Rectal smooth muscle tissue (tissue), 1 donor: ENCODE measurements around the gene SLC29A4.
"Not testable (repeated sequence)": the region's sequence is repeated elsewhere in the genome, so short reads cannot be mapped to it uniquely, and the experiment has no call there.

ENCODE experiments used
- H3K27ac ChIP-seq: one replicate; pipeline ENCODE4 v1.7.0; 2013; ENCODE audit warnings: low read depth, low read length, inconsistent platforms
- H3K27me3 ChIP-seq: one replicate; pipeline ENCODE4 v1.7.0; 2013; ENCODE audit warnings: low read length; ENCODE audit not compliant: control insufficient read depth, insufficient read depth
- H3K36me3 ChIP-seq: one replicate; pipeline ENCODE4 v1.7.0; 2013; ENCODE audit warnings: low read length; ENCODE audit not compliant: control insufficient read depth, insufficient read depth
- H3K4me1 ChIP-seq: one replicate; pipeline ENCODE4 v1.7.0; 2013; ENCODE audit warnings: low read length; ENCODE audit not compliant: control insufficient read depth, insufficient read depth
- H3K4me3 ChIP-seq: one replicate; pipeline ENCODE4 v1.7.0; 2013; ENCODE audit warnings: low read length
- H3K9ac ChIP-seq: one replicate; pipeline ENCODE4 v1.7.0; 2013; ENCODE audit warnings: low read length

SLC29A4 gene

DNA sequence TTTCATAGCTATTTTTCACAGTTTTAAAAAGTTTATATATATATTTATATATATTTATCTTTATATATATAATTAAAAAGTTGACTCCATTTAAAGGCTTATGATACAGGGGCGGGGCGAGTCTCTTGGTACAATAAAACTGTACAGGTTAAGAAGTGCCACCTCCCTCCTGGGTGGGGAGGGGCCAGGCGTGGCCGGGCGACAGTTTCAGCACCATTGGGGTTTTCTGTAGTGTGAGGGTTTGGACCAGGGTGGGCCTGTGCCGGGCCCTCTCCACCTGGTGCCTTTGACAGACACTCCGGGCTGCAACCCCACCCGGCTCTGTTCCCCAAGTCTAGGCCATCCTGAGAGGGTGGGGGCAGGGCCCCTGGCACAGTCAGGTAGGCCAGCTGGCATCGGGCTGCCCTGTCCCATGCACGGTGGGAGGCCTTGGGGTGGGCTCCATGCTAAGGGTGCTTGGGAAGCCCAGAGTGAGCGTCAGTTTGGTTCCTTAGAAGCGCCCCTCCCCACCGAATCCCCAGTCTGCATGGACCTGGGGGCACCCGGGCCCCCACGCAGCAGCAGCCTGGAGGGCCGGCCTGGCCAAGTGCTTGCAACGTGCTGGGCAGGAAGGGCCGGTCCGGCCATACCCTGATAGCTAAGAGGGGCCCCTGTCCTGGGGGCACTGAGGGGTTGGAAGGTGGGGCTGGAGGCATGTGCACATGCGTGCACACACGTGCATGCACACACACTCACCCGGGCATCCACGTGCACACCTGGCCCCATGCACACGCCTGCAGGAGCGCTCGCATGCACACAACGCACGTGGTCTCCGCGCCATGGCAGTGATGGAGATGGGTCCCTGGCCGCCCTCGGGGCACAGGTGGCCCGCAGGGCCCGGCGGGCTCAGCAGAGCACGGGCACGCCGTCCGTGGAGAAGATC, 24.7 kb downstream of the SLC29A4 start:
- H3K36me3 ChIP-seq: peaks cover 17% of the 10 kb centered on the region
- not testable (repeated sequence) for H3K27me3 ChIP-seq, H3K4me3 ChIP-seq, H3K9ac ChIP-seq, H3K27ac ChIP-seq, H3K4me1 ChIP-seq

DNA sequence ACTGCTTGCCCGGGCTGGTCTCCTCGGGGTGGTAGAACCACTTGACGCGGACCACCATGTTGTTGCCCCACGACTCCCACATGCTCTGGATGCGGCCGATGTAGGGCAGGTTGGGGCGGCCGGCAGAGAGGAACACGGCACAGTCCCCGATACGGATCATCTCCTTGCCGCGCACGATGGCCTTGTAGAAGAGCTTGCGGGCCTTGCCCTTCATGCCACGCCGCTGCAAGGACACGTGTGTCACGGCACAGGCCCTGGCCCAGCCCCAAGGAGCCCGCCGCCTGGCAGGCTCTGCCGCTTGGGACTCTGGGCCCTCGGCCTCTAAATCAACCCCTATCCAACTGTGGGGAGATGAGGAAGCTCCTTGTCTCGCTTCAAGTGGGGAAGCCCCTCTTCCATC, 26.4 kb downstream of the SLC29A4 start:
- no peak overlapping the region for H3K9ac ChIP-seq
- H3K4me3 ChIP-seq: no peak overlapping the region
- no peak overlapping the region for H3K27ac ChIP-seq
- no peaks in the 10 kb centered on the region for H3K4me1 ChIP-seq
- H3K36me3 ChIP-seq: peaks cover 17% of the 10 kb centered on the region
- H3K27me3 ChIP-seq: no peaks in the 10 kb centered on the region

DNA sequence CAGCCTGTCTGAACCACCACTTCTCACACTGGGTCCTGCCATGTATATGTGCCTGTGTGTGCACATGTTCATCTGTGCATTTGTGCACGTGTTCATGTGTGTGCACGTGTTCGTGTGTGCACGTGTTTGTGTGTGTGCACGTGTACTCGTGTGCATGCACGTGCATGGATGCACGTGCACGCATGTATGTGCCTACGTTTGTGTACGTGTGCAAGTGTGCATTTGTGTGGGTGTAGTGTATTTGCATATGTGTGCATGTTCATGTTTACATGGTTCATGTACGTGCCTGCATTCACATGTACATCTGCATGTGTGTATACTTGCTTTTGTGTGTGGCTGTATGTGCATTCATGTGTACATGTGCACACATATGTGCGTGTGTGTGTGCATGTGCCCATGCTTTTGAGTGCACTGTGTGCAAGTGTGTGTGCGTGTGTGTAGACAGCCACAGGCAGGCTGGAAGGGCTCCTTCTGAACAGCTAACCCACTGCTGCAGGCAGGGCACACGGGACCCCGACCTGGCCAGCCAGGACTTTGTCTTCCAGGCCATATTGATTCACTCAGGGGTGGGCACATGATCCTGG, 28.2 kb downstream of the SLC29A4 start:
- no peaks in the 10 kb centered on the region for H3K27me3 ChIP-seq
- no peaks in the 10 kb centered on the region for H3K4me1 ChIP-seq
- no peak overlapping the region for H3K9ac ChIP-seq
- H3K4me3 ChIP-seq: no peak overlapping the region
- no peak overlapping the region for H3K27ac ChIP-seq
- H3K36me3 ChIP-seq: peaks cover 17% of the 10 kb centered on the region

DNA sequence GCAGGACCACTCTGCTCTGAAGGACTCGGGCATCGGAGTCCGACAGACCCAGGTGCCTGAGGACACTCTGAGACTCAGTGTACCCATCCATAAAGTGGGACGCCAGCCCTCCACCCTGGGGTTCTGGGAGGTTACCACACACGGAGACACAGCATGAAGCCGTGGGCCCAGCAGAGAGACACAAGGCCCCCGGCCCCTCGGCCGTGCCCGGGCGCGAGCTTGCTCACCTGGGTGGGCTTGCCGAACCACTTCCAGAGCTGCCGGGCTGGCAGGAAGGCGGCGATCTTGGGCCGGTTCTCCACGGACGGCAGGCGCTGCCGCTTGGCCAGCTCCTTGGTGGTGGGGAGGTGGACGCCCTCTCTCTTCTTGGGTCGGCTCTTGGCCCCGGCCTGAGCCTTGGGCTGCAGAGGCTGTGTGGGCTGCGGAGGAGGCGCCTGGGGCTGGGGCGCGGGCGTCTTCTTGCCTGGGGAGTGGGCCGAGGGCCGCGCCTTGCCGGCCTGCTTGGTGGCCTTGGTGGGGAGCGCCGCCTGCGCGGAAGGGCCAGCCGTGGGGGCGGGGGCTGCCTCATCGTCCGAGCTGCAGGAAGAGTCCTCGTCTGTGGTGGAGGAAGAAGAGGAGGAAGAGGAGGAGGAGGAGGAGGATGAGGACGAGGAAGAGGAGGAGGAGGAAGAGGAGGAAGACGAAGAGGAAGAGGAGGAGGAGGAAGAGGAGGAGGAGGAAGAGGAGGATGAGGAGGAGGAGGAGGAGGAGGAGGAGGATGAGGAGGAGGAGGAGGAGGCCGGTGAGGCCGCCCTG, 29.7 kb downstream of the SLC29A4 start:
- H3K36me3 ChIP-seq: peaks cover 16% of the 10 kb centered on the region
- not testable (repeated sequence) for H3K27ac ChIP-seq, H3K4me1 ChIP-seq, H3K4me3 ChIP-seq, H3K27me3 ChIP-seq, H3K9ac ChIP-seq

DNA sequence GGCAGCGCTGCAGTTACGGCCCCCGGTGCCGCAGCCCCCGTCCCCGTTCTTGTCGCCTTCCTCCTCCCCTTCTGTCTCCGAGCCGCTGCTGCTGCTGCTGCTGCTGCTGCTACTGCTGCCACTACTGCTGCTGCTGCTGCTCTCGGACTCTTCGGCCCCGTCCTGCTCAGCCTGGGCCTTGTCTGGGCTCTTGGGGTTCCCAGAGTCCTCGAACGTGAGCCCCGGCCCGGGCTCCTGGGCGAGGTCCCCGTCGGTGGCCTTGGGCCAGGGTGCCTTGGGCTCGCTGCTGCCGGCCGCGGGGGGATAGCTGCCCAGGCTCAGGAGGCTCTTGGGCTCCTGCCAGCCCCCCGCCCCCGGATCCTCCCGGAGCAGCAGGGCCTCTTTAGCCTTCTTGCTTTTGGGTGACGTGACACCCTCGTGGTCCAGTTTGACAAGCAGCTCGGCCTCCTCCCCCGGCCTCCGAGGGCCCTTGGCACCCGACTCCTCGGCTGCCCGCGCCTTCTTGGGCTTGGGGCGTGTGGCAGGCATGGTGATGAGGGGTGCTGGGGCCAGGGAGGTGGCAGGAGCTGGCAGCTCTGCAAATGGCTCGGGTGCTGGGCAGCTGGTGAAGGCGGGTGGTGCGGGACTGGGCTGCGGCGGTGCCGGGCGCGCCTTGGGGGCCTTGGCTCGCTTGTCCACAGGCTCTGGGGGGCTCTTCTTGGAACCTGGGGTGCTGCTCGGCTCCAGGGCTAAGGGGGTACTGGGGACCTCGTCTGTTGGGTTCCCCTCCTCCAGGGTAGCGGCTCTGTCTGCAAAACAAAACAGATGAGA, 30.5 kb downstream of the SLC29A4 start:
- H3K36me3 ChIP-seq: peaks cover 11% of the 10 kb centered on the region
- not testable (repeated sequence) for H3K4me1 ChIP-seq, H3K4me3 ChIP-seq, H3K27ac ChIP-seq, H3K9ac ChIP-seq, H3K27me3 ChIP-seq

DNA sequence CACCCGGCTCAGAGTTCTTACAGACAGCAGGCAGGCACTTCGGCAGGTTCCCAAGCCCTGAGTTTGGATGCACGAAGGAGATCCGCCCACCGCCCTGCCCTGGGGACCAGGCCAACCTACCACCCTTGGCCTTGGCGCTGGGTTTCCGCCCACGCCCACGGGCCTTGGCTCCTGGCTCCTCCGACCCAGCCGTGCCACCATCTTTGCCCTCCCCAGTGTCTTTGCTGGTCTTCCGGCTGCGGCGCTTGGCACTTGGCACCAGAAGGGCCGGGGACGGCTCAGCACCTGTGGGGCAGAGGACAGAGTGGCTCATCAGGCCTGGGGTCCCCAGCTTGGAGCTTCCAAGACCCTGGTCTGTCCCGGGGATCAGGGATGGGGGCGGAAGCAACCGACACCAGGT, 32.1 kb downstream of the SLC29A4 start:
- H3K36me3 ChIP-seq: peaks cover 12% of the 10 kb centered on the region
- no peak overlapping the region for H3K27ac ChIP-seq
- H3K4me1 ChIP-seq: no peaks in the 10 kb centered on the region
- no peaks in the 10 kb centered on the region for H3K27me3 ChIP-seq
- no peak overlapping the region for H3K4me3 ChIP-seq
- H3K9ac ChIP-seq: no peak overlapping the region

DNA sequence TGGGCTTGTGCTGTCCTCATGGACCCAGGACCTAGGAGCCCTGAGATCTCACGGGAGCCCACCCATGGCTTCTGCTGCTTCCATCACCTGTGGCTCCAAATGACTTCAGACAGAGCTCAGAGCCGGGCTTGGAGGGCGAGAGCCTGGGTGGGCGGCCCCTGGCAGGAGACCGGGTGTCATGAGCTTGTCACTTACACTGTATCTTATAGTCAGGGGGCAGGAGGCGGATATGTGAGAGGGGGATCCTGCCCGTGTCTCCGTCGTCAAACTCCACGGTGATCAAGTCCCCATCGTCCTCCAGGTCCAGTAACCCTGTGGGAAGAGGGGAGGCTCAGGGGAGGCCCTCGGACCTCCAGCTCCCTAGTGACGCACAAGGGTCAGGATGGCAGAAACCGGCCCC, 33.0 kb downstream of the SLC29A4 start:
- no peaks in the 10 kb centered on the region for H3K27me3 ChIP-seq
- no peaks in the 10 kb centered on the region for H3K4me1 ChIP-seq
- peaks cover 16% of the 10 kb centered on the region for H3K36me3 ChIP-seq

DNA sequence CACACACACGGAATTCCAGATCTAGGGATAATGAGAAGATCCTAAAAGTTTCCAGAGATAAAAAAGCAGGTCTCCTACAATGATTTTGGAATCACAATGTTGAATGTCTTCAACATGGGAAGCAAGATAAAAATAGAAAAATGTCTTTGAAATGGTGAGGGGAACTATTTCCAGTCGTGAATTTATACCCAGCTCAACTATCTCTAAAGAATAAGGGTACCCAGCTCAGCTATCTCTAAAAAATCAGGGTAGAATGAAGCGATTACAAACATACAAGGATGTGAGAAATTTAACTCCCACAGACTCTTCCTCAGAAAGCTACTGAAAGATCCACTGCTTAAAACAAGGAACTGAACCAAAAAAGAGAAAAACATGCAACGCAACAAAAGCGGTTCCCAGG, 35.9 kb downstream of the SLC29A4 start:
- not testable (repeated sequence) for H3K4me1 ChIP-seq, H3K9ac ChIP-seq, H3K27ac ChIP-seq, H3K27me3 ChIP-seq, H3K4me3 ChIP-seq
- H3K36me3 ChIP-seq: peaks cover 22% of the 10 kb centered on the region

More for the DNA sequence above, 33.0 kb downstream of the SLC29A4 start:
- no peak overlapping the region for H3K9ac ChIP-seq
- no peak overlapping the region for H3K27ac ChIP-seq
- H3K4me3 ChIP-seq: no peak overlapping the region

DNA sequence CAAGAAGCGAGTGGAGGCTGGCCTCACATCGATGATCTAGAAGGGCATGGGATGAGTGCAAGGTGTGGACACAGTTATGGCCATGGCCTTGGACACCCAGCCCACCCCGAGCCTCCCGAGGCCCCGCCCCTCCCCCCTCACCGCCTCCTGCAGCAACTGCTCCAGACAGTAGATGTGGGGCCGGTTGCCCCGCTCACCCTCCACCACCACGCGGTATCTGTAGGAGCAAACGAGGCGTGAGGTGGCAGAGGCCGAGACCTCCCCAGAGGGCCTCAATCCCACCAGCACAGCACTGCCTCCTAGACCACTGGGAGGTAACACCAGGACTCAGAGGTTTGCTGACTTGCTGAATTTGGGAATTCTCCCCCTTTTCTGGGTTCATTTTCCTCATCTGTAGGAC, 37.6 kb downstream of the SLC29A4 start:
- no peaks in the 10 kb centered on the region for H3K4me1 ChIP-seq
- no peak overlapping the region for H3K9ac ChIP-seq
- H3K4me3 ChIP-seq: no peak overlapping the region
- H3K27me3 ChIP-seq: no peaks in the 10 kb centered on the region
- H3K27ac ChIP-seq: no peak overlapping the region
- H3K36me3 ChIP-seq: peaks cover 27% of the 10 kb centered on the region

DNA sequence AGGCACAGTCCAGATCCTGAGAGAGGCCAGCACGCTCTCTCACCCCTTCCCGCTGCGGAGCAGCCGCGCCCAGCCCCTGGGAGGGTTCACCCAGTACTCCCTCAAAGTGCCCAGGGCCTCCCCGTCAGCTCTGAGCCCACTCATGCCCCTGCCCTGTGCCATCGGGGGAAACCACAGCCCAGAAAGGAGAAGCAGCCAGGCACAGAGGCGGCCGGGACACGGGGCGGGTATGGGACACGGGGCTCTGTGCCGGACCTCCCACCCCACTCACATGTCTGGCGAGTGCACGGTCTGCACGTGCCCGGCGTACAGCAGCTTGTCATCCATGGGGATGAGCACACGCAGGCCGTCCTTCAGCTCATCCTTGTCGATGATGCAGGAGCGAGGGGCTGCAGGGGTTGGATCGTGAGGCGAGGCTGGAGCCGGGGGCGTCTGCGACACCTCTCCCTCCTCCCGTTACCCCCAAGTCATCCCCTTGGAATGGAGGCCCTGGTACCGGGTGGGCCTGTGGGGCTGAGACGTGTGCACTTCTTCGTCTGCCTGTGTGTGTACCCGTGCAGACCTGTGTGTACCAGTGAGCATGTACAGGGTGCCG, 38.2 kb downstream of the SLC29A4 start:
- H3K36me3 ChIP-seq: peaks cover 27% of the 10 kb centered on the region

DNA sequence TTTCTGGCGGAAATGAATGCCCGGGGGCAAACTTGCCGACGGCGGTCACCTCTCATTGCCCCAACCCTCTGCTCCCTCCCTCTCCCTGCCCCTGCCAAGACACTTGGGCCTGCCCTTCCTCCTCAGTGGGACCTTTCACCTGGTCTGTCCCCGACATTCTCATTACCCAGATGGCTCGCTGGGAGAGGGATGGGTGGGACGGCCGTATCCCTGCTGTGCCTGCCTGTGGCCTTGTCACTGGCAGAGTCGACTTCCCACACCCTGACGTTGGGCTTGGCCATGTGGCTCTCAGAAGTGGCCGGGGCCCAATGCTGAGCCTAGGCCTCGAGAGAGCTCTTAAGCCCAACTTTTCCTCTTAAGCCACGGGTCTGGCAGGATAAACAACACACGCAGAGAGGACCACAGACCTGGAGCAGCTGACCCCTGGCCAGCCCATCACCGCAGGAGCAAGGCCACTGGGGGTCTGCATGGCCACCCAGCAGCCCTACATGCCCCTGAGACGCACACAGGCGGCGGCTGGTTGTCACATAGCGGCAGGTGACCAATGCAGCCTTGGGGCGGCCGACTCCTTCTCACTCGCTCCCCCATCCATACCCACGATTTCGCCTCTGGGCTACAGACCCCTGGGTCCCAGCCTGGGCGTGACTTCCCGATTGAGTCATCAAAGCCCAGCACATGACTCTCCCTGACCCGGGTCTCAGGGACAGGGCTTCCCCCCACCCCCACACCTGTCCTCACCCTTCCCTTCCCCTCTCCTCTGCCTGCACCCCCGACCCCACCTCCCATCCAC, 40.1 kb downstream of the SLC29A4 start:
- no peak overlapping the region for H3K9ac ChIP-seq
- no peaks in the 10 kb centered on the region for H3K4me1 ChIP-seq
- no peak overlapping the region for H3K4me3 ChIP-seq
- peaks cover 32% of the 10 kb centered on the region for H3K36me3 ChIP-seq
- no peaks in the 10 kb centered on the region for H3K27me3 ChIP-seq
- H3K27ac ChIP-seq: no peak overlapping the region

More for the DNA sequence above, 38.2 kb downstream of the SLC29A4 start:
- H3K4me3 ChIP-seq: no peak overlapping the region
- H3K9ac ChIP-seq: no peak overlapping the region
- no peaks in the 10 kb centered on the region for H3K4me1 ChIP-seq
- no peaks in the 10 kb centered on the region for H3K27me3 ChIP-seq
- H3K27ac ChIP-seq: no peak overlapping the region
